ENCODE results near the gene CEP120. TPM values are rescaled to one million over a fixed set of nuclear protein-coding genes. Genes with fewer than 3 reads are reported as not detected.
"Not testable (repeated sequence)": the region's sequence is repeated elsewhere in the genome, so short reads cannot be mapped to it uniquely, and the experiment has no call there.

CEP120 gene
- total RNA-seq, 1 donor from 2014 or later, result 13.6 TPM

- Mint-ChIP-seq H3K9me3 (ENCODE audit: unreplicated experiment) (no peaks in the 10 kb centered on the region), H3K4me3 (ENCODE audit: unreplicated experiment) (no peak overlapping the region), H3K27ac (ENCODE audit: unreplicated experiment) (no peak overlapping the region), H3K4me1 (ENCODE audit: unreplicated experiment) (no peaks in the 10 kb centered on the region), H3K27me3 (ENCODE audit: unreplicated experiment) (no peaks in the 10 kb centered on the region), H3K36me3 (ENCODE audit: low read depth, unreplicated experiment) (no peaks in the 10 kb centered on the region)
- no peak for DNase-seq (ENCODE audit: low spot score)
- TF ChIP-seq, protein P1, sequence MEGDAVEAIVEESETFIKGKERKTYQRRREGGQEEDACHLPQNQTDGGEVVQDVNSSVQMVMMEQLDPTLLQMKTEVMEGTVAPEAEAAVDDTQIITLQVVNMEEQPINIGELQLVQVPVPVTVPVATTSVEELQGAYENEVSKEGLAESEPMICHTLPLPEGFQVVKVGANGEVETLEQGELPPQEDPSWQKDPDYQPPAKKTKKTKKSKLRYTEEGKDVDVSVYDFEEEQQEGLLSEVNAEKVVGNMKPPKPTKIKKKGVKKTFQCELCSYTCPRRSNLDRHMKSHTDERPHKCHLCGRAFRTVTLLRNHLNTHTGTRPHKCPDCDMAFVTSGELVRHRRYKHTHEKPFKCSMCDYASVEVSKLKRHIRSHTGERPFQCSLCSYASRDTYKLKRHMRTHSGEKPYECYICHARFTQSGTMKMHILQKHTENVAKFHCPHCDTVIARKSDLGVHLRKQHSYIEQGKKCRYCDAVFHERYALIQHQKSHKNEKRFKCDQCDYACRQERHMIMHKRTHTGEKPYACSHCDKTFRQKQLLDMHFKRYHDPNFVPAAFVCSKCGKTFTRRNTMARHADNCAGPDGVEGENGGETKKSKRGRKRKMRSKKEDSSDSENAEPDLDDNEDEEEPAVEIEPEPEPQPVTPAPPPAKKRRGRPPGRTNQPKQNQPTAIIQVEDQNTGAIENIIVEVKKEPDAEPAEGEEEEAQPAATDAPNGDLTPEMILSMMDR (IDR thresholded peaks at IDR 0.05; ENCODE audit: unreplicated experiment), result no peak
Measured at GRCh38 chr5:123350742-123351141, 72.5 kb downstream of the CEP120 start.

GRCh38 chr5:123344816-123345426, 78.3 kb downstream of the CEP120 start:
- Mint-ChIP-seq H3K9me3 (ENCODE audit: unreplicated experiment) (no peaks in the 10 kb centered on the region), H3K27me3 (ENCODE audit: unreplicated experiment) (no peaks in the 10 kb centered on the region), H3K36me3 (ENCODE audit: low read depth, unreplicated experiment) (no peaks in the 10 kb centered on the region), H3K4me1 (ENCODE audit: unreplicated experiment) (no peaks in the 10 kb centered on the region), H3K27ac (ENCODE audit: unreplicated experiment) (no peak overlapping the region), H3K4me3 (ENCODE audit: unreplicated experiment) (no peak overlapping the region)
- TF ChIP-seq, protein P1 (IDR thresholded peaks at IDR 0.05; ENCODE audit: unreplicated experiment), result peak; percentile 71
- peak; percentile 8 for DNase-seq (ENCODE audit: low spot score)

- Mint-ChIP-seq H3K4me3 (ENCODE audit: unreplicated experiment) (no peak overlapping the region), H3K36me3 (ENCODE audit: low read depth, unreplicated experiment) (no peaks in the 10 kb centered on the region), H3K27me3 (ENCODE audit: unreplicated experiment) (no peaks in the 10 kb centered on the region), H3K4me1 (ENCODE audit: unreplicated experiment) (no peaks in the 10 kb centered on the region), H3K9me3 (ENCODE audit: unreplicated experiment) (no peaks in the 10 kb centered on the region), H3K27ac (ENCODE audit: unreplicated experiment) (no peak overlapping the region)
- TF ChIP-seq, protein P1 (IDR thresholded peaks at IDR 0.05; ENCODE audit: unreplicated experiment), result no peak
- DNase-seq (ENCODE audit: low spot score), result no peak
Measured at GRCh38 chr5:123340928-123341327, 82.3 kb downstream of the CEP120 start.

DNA sequence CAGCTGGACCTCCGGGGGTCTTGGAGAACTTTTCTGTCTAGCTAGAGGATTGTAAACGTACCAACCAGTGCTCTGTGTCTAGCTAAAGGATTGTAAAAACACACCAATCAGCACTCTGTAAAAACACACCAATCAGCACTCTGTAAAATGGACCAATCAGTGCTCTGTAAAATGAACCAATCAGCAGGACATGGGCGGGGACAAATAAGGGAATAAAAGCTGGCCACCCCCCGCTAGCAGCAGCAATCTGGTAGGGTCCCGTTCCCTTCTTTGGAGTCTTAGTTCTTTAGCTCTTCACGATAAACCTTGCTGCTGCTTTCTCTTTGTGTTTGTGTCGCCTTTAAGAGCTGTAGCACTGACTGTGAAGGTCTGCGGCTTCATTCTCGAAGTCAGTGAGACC, 114.8 kb downstream of the CEP120 start:
- not testable (repeated sequence) for H3K4me1 Mint-ChIP-seq (ENCODE audit: unreplicated experiment); H3K27ac Mint-ChIP-seq (ENCODE audit: unreplicated experiment); H3K36me3 Mint-ChIP-seq (ENCODE audit: low read depth, unreplicated experiment); DNase-seq (ENCODE audit: low spot score); H3K27me3 Mint-ChIP-seq (ENCODE audit: unreplicated experiment); H3K4me3 Mint-ChIP-seq (ENCODE audit: unreplicated experiment); H3K9me3 Mint-ChIP-seq (ENCODE audit: unreplicated experiment)

DNA sequence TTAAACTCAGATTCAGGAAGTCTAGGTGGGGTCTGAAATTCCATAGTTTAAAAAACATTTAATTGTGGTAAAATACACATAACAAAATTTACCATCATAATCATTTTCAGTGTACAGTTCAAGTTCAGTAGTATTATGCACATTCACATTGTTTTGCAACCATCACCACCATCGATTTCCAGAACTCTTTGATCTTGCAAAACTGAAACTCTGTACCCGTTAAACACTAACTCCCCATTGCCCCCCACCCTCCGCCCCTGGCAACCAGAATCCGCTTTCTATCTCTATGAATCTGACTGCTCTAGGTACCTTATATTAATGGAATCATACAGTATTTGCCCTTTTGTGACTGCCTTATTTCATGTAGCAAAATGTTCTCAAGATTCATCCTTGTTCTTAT, 117.5 kb downstream of the CEP120 start:
- no peaks in the 10 kb centered on the region for H3K9me3 Mint-ChIP-seq (ENCODE audit: unreplicated experiment)
- no peak overlapping the region for H3K4me3 Mint-ChIP-seq (ENCODE audit: unreplicated experiment)
- TF ChIP-seq, protein P1 (IDR thresholded peaks at IDR 0.05; ENCODE audit: unreplicated experiment), result no peak
- no peaks in the 10 kb centered on the region for H3K27me3 Mint-ChIP-seq (ENCODE audit: unreplicated experiment)
- H3K27ac Mint-ChIP-seq (ENCODE audit: unreplicated experiment), result no peak overlapping the region
- no peaks in the 10 kb centered on the region for H3K36me3 Mint-ChIP-seq (ENCODE audit: low read depth, unreplicated experiment)
- no peak for DNase-seq (ENCODE audit: low spot score)
- H3K4me1 Mint-ChIP-seq (ENCODE audit: unreplicated experiment), result no peaks in the 10 kb centered on the region

All from endothelial cell (in vitro differentiated cells).